Caco-2 (cell line): Measurements from ENCODE around the gene COL6A6. TPM values are rescaled to one million over a fixed set of nuclear protein-coding genes. Genes with fewer than 3 reads are reported as not detected.
A peak's percentile ranks its signal among the peaks of the same experiment; 100 is the strongest.

Experiments used
- BruUV-seq: library from RNA; stranded (reverse); fragments of 400-500 nt; replicated peaks from 2 replicates; lab custom pipeline; 2021; lab: Mats Ljungman, UMichigan
- CTCF ChIA-PET: fragments of 300-600 bp; sonication (Branson Sonifier 250); formaldehyde crosslinking; loops from one replicate; lab custom pipeline; 2022; ENCODE audit warnings: antibody characterized with exemption; lab: Charles Lee
- POLR2A ChIA-PET: fragments of 300-600 bp; sonication (Branson Sonifier 250); formaldehyde crosslinking; loops from one replicate; lab custom pipeline; 2022; ENCODE audit warnings: antibody characterized with exemption; lab: Charles Lee
- DNase-seq, 2 experiments: peaks; one replicate each; pipeline versions ENCODE4 v3.0.0 to v3.0.0-alpha.2; 2020 to 2022
- H3K27me3 ChIP-seq: replicated peaks from 2 replicates; pipeline ENCODE4 v1.6.0; 2011; ENCODE audit warnings: low read length; ENCODE audit not compliant: control insufficient read depth, insufficient read depth
- H3K36me3 ChIP-seq: 2 replicates; pipeline ENCODE4 v1.5.1; 2011; ENCODE audit warnings: low read length; ENCODE audit not compliant: control insufficient read depth, insufficient read depth
- H3K4me1 ChIP-seq: fragments of 250-450 bp; sonication (Bioruptor Pico); 2 replicates; pipeline ENCODE4 v1.5.1; 2020; ENCODE audit warnings: mild to moderate bottlenecking
- H3K4me3 ChIP-seq: 2 replicates; pipeline ENCODE4 v1.5.1; 2011; ENCODE audit warnings: low read depth, mild to moderate bottlenecking, control low read depth, low read length
- H3K9me3 ChIP-seq: fragments of 250-450 bp; sonication (Bioruptor Pico); 2 replicates; pipeline ENCODE4 v1.5.1; 2020; ENCODE audit warnings: mild to moderate bottlenecking, moderate library complexity
- H3K27ac Mint-ChIP-seq: one replicate; pipeline ENCODE4 v1.8.0; 2022; ENCODE audit warnings: mixed read lengths; ENCODE audit not compliant: unreplicated experiment
- H3K27me3 Mint-ChIP-seq: one replicate; pipeline ENCODE4 v1.8.0; 2022; ENCODE audit warnings: mixed read lengths; ENCODE audit not compliant: insufficient read depth, unreplicated experiment
- H3K36me3 Mint-ChIP-seq: one replicate; pipeline ENCODE4 v1.8.0; 2022; ENCODE audit warnings: mild to moderate bottlenecking, mixed read lengths; ENCODE audit not compliant: insufficient read depth, unreplicated experiment
- H3K4me1 Mint-ChIP-seq: one replicate; pipeline ENCODE4 v1.8.0; 2022; ENCODE audit warnings: low read depth, mixed read lengths; ENCODE audit not compliant: unreplicated experiment
- H3K4me3 Mint-ChIP-seq: one replicate; pipeline ENCODE4 v1.8.0; 2022; ENCODE audit warnings: mild to moderate bottlenecking, moderate library complexity, mixed read lengths; ENCODE audit not compliant: unreplicated experiment
- H3K9me3 Mint-ChIP-seq: one replicate; pipeline ENCODE4 v1.8.0; 2022; ENCODE audit warnings: mixed read lengths; ENCODE audit not compliant: unreplicated experiment
- intact Hi-C: fragments of 100-400 bp; cut with micrococcal nuclease; formaldehyde crosslinking; loops from one replicate; pipeline ENCODE4 v1.10.0; 2022; ENCODE audit not compliant: unreplicated experiment
- total RNA-seq: library from RNA; stranded (reverse); gene quantifications from 2 replicates; pipeline ENCODE4 v1.2.3, GENCODE V29; 2022
- TF ChIP-seq, protein P1 (sequence below), 2 experiments: fragments of 200-600 bp in 1 of 2; IDR thresholded peaks; 1 replicate in 1 of 2; 2 replicates in 1 of 2; pipeline versions ENCODE4 v1.5.1 to v1.8.0; 2011 to 2022; ENCODE audit warnings: antibody characterized with exemption in 1 of 2, control low read depth in 1 of 2, inconsistent platforms in 1 of 2, low read depth in 1 of 2, low read length in 1 of 2, mild to moderate bottlenecking in 1 of 2, moderate library complexity in 1 of 2; ENCODE audit not compliant: insufficient read depth in 1 of 2, severe bottlenecking in 1 of 2, unreplicated experiment in 1 of 2

The COL6A6 gene
- total RNA-seq, 1 experiment from 2014 or later, result not detected

DNA sequence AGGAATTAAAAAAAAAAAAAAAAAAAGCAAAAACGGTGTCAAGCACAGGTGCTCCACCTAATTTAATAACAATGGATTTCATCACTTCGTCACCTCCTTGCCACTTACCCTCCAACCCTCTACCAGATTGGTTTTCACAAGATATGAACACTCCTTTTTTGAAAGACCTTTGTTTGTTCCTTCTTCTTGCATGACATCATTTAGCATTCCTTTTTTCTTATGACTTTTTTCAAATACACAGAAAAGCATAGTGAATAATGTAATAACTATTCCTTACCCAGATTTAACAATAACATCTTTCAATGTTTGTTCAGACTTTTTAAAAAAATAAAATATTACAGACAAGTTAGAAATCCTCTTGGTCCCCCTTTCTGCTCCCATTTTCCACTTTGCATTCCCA, 16.3 kb downstream of the COL6A6 start:
- ChIA-PET POLR2A (no interaction called here), CTCF (no interaction called here)
- H3K9me3 ChIP-seq, result no peaks in the 10 kb centered on the region
- H3K36me3 ChIP-seq, result no peaks in the 10 kb centered on the region
- TF ChIP-seq, protein P1, sequence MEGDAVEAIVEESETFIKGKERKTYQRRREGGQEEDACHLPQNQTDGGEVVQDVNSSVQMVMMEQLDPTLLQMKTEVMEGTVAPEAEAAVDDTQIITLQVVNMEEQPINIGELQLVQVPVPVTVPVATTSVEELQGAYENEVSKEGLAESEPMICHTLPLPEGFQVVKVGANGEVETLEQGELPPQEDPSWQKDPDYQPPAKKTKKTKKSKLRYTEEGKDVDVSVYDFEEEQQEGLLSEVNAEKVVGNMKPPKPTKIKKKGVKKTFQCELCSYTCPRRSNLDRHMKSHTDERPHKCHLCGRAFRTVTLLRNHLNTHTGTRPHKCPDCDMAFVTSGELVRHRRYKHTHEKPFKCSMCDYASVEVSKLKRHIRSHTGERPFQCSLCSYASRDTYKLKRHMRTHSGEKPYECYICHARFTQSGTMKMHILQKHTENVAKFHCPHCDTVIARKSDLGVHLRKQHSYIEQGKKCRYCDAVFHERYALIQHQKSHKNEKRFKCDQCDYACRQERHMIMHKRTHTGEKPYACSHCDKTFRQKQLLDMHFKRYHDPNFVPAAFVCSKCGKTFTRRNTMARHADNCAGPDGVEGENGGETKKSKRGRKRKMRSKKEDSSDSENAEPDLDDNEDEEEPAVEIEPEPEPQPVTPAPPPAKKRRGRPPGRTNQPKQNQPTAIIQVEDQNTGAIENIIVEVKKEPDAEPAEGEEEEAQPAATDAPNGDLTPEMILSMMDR (IDR thresholded peaks at IDR 0.05; ENCODE audit: insufficient read depth in 1 of 2, low read depth in 1 of 2, low read length in 1 of 2, severe bottlenecking in 1 of 2, unreplicated experiment in 1 of 2), result no peak
- DNase-seq, result no peak
- no peaks in the 10 kb centered on the region for H3K27me3 ChIP-seq
- no TSS peak for BruUV-seq
- no peaks in the 10 kb centered on the region for H3K4me1 ChIP-seq
- Mint-ChIP-seq H3K4me3 (no peak overlapping the region), H3K36me3 (no peaks in the 10 kb centered on the region), H3K27me3 (peaks cover 22% of the 10 kb centered on the region), H3K9me3 (no peaks in the 10 kb centered on the region), H3K27ac (no peak overlapping the region), H3K4me1 (no peaks in the 10 kb centered on the region)
- intact Hi-C loops, result no loop called here
- H3K4me3 ChIP-seq, result no peak overlapping the region

DNA sequence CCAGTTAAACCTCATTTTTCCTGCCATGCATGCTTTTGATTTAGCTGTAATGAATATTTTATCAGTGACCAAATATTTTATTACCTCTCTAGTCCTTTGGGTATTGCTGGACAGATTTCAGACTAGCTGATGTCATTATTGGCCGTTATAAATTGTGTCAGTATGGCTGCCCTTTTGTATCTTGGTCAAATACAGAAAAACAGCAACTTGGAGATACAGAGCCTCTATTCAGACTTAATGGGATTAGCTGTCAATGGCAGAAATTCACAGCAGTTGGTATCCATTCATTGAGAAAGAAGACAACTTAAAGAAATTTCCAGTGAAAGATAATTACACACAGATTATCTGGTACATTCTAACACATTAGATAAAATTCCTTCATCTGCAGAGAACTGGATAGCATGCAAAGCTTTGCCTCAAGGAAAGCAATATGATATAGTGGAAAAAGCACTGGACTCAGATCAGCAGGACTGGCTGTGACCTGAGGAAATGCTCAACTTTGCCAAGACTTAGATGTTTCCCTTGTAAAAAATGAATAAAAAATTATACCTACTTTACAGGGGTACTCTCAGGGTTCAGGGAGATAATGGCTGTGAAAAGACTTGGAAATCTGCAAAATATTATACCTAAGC, 20.8 kb downstream of the COL6A6 start:
- CTCF ChIA-PET, result interaction anchor here (3.1 kb wide), 1 partner anchor 262 kb away, joined by 24 read pairs; no protein-coding TSS in a partner anchor
- intact Hi-C loops, result no loop called here
- Histone ChIP-seq H3K9me3 (no peaks in the 10 kb centered on the region), H3K4me3 (no peak overlapping the region), H3K27me3 (no peaks in the 10 kb centered on the region), H3K36me3 (no peaks in the 10 kb centered on the region), H3K4me1 (no peaks in the 10 kb centered on the region)
- Mint-ChIP-seq H3K4me1 (no peaks in the 10 kb centered on the region), H3K36me3 (no peaks in the 10 kb centered on the region), H3K9me3 (no peaks in the 10 kb centered on the region), H3K4me3 (no peak overlapping the region), H3K27ac (no peak overlapping the region), H3K27me3 (peaks cover 19% of the 10 kb centered on the region)
- TF ChIP-seq, protein P1 (IDR thresholded peaks at IDR 0.05; ENCODE audit: insufficient read depth in 1 of 2, low read depth in 1 of 2, low read length in 1 of 2, severe bottlenecking in 1 of 2, unreplicated experiment in 1 of 2), result no peak
- POLR2A ChIA-PET, result no interaction called here
- no TSS peak for BruUV-seq
- no peak for DNase-seq

DNA sequence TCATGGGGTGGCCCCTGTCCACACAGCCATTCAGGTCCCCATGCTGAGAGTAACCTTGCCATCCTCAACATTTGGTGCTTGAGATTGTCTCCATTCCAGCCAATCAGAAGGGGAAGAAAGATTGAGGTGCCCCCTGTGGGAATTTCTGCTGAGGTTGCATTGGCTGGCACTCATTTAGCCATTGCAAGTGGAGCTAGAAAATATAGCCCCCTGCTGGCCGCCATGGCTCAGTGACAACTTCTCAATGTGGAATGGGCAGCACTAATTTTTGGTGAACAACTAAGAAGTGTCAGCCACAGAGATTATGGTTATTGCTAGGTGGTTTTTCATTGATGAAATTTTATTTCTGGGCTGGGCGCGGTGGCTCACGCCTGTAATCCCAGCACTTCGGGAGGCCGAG, 22.0 kb downstream of the COL6A6 start:
- H3K4me3 ChIP-seq, result no peak overlapping the region
- Mint-ChIP-seq H3K9me3 (no peaks in the 10 kb centered on the region), H3K4me1 (no peaks in the 10 kb centered on the region), H3K4me3 (no peak overlapping the region), H3K36me3 (no peaks in the 10 kb centered on the region), H3K27ac (no peak overlapping the region), H3K27me3 (peaks cover 20% of the 10 kb centered on the region)
- H3K9me3 ChIP-seq, result no peaks in the 10 kb centered on the region
- ChIA-PET CTCF (interaction anchor here (0.7 to 3.1 kb wide), 4 partner anchors 58 to 395 kb away, joined by 3 to 24 read pairs (median 4); no protein-coding TSS in a partner anchor), POLR2A (no interaction called here)
- no peaks in the 10 kb centered on the region for H3K36me3 ChIP-seq
- BruUV-seq, result no TSS peak
- no peaks in the 10 kb centered on the region for H3K27me3 ChIP-seq
- intact Hi-C loops, result loop anchor here (1.0 kb wide), 2 partner anchors 59 to 263 kb away; no protein-coding TSS in a partner anchor
- TF ChIP-seq, protein P1 (IDR thresholded peaks at IDR 0.05; ENCODE audit: insufficient read depth in 1 of 2, low read depth in 1 of 2, low read length in 1 of 2, severe bottlenecking in 1 of 2, unreplicated experiment in 1 of 2), result peak; percentile 81 to 86
- DNase-seq, result peak; percentile 47 to 58
- no peaks in the 10 kb centered on the region for H3K4me1 ChIP-seq
